GM23338 (cell line): ENCODE results near the gene S1PR2.

ENCODE experiments used
- CREB1 ChIP-seq: fragments of 250-450 bp; sonication (Bioruptor Pico); IDR thresholded peaks from 2 replicates; pipeline ENCODE4 v1.5.0; 2020; ENCODE audit warnings: low read depth, mild to moderate bottlenecking, moderate library complexity
- EZH2 ChIP-seq: fragments of 200-600 bp; sonication (generic); IDR thresholded peaks from one replicate; pipeline ENCODE4 v1.8.0; 2017; ENCODE audit warnings: antibody characterized with exemption, mild to moderate bottlenecking, low read depth; ENCODE audit not compliant: unreplicated experiment
- EZH2phosphoT487 ChIP-seq: fragments of 200-600 bp; sonication (generic); IDR thresholded peaks from one replicate; pipeline ENCODE4 v1.8.1; 2018; ENCODE audit warnings: antibody characterized with exemption; ENCODE audit not compliant: unreplicated experiment
- JUNB ChIP-seq: IDR thresholded peaks from one replicate; pipeline ENCODE4 v1.6.1; 2016; ENCODE audit warnings: antibody characterized with exemption; ENCODE audit not compliant: unreplicated experiment
- POLR2AphosphoS5 ChIP-seq: IDR thresholded peaks from 2 replicates; pipeline ENCODE4 v1.6.1; 2016; ENCODE audit warnings: antibody characterized with exemption, low read depth
- REST ChIP-seq: IDR thresholded peaks from one replicate; pipeline ENCODE4 v1.6.1; 2018; ENCODE audit warnings: antibody characterized with exemption; ENCODE audit not compliant: unreplicated experiment
- ZNF114 ChIP-seq: fragments of 250-450 bp; sonication (Bioruptor Pico); IDR thresholded peaks from 2 replicates; pipeline ENCODE4 v1.5.0; 2020; ENCODE audit warnings: mild to moderate bottlenecking, moderate library complexity
- ZNF331 ChIP-seq: fragments of 250-450 bp; sonication (Bioruptor Pico); IDR thresholded peaks from 2 replicates; pipeline ENCODE4 v1.5.0; 2020; ENCODE audit warnings: low read depth, mild to moderate bottlenecking, moderate library complexity
- TF ChIP-seq, protein P1 (sequence below), 2 experiments: fragments of 200-600 bp in 1 of 2; sonication (generic) in 1 of 2; conservative IDR thresholded peaks; 2 replicates each; pipeline versions ENCODE4 v1.5.1 to v1.6.1; 2016 to 2017; ENCODE audit warnings: antibody characterized with exemption in 2 of 2, low read depth in 2 of 2, mild to moderate bottlenecking in 2 of 2, moderate library complexity in 1 of 2

- TF ChIP-seq, protein P1, sequence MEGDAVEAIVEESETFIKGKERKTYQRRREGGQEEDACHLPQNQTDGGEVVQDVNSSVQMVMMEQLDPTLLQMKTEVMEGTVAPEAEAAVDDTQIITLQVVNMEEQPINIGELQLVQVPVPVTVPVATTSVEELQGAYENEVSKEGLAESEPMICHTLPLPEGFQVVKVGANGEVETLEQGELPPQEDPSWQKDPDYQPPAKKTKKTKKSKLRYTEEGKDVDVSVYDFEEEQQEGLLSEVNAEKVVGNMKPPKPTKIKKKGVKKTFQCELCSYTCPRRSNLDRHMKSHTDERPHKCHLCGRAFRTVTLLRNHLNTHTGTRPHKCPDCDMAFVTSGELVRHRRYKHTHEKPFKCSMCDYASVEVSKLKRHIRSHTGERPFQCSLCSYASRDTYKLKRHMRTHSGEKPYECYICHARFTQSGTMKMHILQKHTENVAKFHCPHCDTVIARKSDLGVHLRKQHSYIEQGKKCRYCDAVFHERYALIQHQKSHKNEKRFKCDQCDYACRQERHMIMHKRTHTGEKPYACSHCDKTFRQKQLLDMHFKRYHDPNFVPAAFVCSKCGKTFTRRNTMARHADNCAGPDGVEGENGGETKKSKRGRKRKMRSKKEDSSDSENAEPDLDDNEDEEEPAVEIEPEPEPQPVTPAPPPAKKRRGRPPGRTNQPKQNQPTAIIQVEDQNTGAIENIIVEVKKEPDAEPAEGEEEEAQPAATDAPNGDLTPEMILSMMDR (conservative IDR thresholded peaks at IDR 0.05; ENCODE audit: low read depth in 2 of 2), result no peak
- TF ChIP-seq EZH2phosphoT487 (no peak), EZH2 (no peak), POLR2AphosphoS5 (no peak), REST (no peak), ZNF114 (CRISPR knock-in tag) (no peak), ZNF331 (no peak), JUNB (no peak), CREB1 (CRISPR knock-in tag) (no peak)
Observed at GRCh38 chr19:10255358-10255757, 24.2 kb upstream of the S1PR2 start.
